OCI-LY1 (cell line): ENCODE data around the gene GTSF1L.

Experiments
- H2AFZ ChIP-seq: fragments of 200-600 bp; sonication (generic), shearing (Covaris generic); 2 replicates; pipeline ENCODE4 v1.6.0; 2014; ENCODE audit warnings: antibody characterized with exemption, mild to moderate bottlenecking, low read length
- H3F3A ChIP-seq: fragments of 200-600 bp; sonication (generic), shearing (Covaris generic); 2 replicates; pipeline ENCODE4 v1.6.0; 2014; ENCODE audit warnings: mild to moderate bottlenecking, antibody characterized with exemption, low read length, moderate library complexity; ENCODE audit not compliant: insufficient read depth
- H3K27ac ChIP-seq: fragments of 200-600 bp; sonication (generic); 2 replicates; pipeline ENCODE4 v1.5.1; 2014; ENCODE audit warnings: low read length, mixed run types, mild to moderate bottlenecking, low read depth; ENCODE audit not compliant: poor library complexity, severe bottlenecking
- H3K27me3 ChIP-seq: fragments of 200-600 bp; sonication (generic); 2 replicates; pipeline ENCODE4 v1.6.0; 2014; ENCODE audit warnings: antibody characterized with exemption, mild to moderate bottlenecking, low read length, moderate library complexity; ENCODE audit not compliant: insufficient read depth
- H3K36me3 ChIP-seq: fragments of 200-600 bp; sonication (generic); 2 replicates; pipeline ENCODE4 v1.6.1; 2014; ENCODE audit warnings: mild to moderate bottlenecking, antibody characterized with exemption, low read length, moderate library complexity, mixed read lengths; ENCODE audit not compliant: insufficient read depth
- H3K4me1 ChIP-seq: fragments of 200-600 bp; sonication (generic); 2 replicates; pipeline ENCODE4 v1.5.1; 2014; ENCODE audit warnings: mild to moderate bottlenecking, low read length, moderate library complexity; ENCODE audit not compliant: insufficient read depth, severe bottlenecking
- H3K4me2 ChIP-seq: fragments of 200-600 bp; sonication (generic), shearing (Covaris generic); 2 replicates; pipeline ENCODE4 v1.6.1; 2014; ENCODE audit warnings: low read length
- H3K4me3 ChIP-seq: fragments of 200-600 bp; sonication (generic); 2 replicates; pipeline ENCODE4 v1.5.1; 2014; ENCODE audit warnings: low read length, low read depth, mild to moderate bottlenecking, mixed read lengths; ENCODE audit not compliant: poor library complexity, severe bottlenecking
- H3K79me2 ChIP-seq: fragments of 200-600 bp; shearing (Covaris generic); 2 replicates; pipeline ENCODE4 v1.6.1; 2016; ENCODE audit warnings: mixed run types, low read length, mixed read lengths; ENCODE audit not compliant: insufficient read depth
- H3K9ac ChIP-seq: fragments of 200-600 bp; sonication (generic), shearing (Covaris generic); 2 replicates; pipeline ENCODE4 v1.6.1; 2014; ENCODE audit warnings: mild to moderate bottlenecking, low read length, mixed read lengths
- H3K9me2 ChIP-seq: fragments of 200-600 bp; sonication (generic), shearing (Covaris generic); 2 replicates; pipeline ENCODE4 v1.6.1; 2014; ENCODE audit warnings: low read depth, mild to moderate bottlenecking, low read length, mixed read lengths
- H3K9me3 ChIP-seq: fragments of 200-600 bp; shearing (Covaris generic); 2 replicates; pipeline ENCODE4 v1.6.1; 2014; ENCODE audit warnings: low read length, mixed read lengths
- H4K20me1 ChIP-seq: fragments of 200-600 bp; sonication (generic), shearing (Covaris generic); 2 replicates; pipeline ENCODE4 v1.6.0; 2016; ENCODE audit warnings: mild to moderate bottlenecking, low read length; ENCODE audit not compliant: insufficient read depth
- EZH2 ChIP-seq: fragments of 200-600 bp; sonication (generic), shearing (Covaris generic); IDR thresholded peaks from 2 replicates; pipeline ENCODE4 v1.8.0; 2017; ENCODE audit warnings: borderline replicate concordance, mixed run types, mild to moderate bottlenecking, antibody characterized with exemption, low read length, moderate library complexity, mixed read lengths
- TF ChIP-seq, protein P1 (sequence below): fragments of 200-600 bp; sonication (generic), shearing (Covaris generic); IDR thresholded peaks from 2 replicates; pipeline ENCODE4 v1.5.1; 2017; ENCODE audit warnings: mild to moderate bottlenecking, antibody characterized with exemption, low read length, moderate library complexity, mixed read lengths

The GTSF1L gene

GRCh38 chr20:43740642-43741041, 13.8 kb upstream of the GTSF1L start:
- H3K36me3 ChIP-seq = no peaks in the 10 kb centered on the region
- H3K79me2 ChIP-seq = no peaks in the 10 kb centered on the region
- TF ChIP-seq EZH2 = no peak
- TF ChIP-seq, protein P1, sequence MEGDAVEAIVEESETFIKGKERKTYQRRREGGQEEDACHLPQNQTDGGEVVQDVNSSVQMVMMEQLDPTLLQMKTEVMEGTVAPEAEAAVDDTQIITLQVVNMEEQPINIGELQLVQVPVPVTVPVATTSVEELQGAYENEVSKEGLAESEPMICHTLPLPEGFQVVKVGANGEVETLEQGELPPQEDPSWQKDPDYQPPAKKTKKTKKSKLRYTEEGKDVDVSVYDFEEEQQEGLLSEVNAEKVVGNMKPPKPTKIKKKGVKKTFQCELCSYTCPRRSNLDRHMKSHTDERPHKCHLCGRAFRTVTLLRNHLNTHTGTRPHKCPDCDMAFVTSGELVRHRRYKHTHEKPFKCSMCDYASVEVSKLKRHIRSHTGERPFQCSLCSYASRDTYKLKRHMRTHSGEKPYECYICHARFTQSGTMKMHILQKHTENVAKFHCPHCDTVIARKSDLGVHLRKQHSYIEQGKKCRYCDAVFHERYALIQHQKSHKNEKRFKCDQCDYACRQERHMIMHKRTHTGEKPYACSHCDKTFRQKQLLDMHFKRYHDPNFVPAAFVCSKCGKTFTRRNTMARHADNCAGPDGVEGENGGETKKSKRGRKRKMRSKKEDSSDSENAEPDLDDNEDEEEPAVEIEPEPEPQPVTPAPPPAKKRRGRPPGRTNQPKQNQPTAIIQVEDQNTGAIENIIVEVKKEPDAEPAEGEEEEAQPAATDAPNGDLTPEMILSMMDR = no peak
- H4K20me1 ChIP-seq = no peaks in the 10 kb centered on the region
- peaks cover 50% of the 10 kb centered on the region for H3K4me1 ChIP-seq
- no peak overlapping the region for H3K27ac ChIP-seq
- H2AFZ ChIP-seq = no peak overlapping the region
- no peak overlapping the region for H3K4me3 ChIP-seq
- no peak overlapping the region for H3K9ac ChIP-seq
- H3K4me2 ChIP-seq = no peak overlapping the region
- no peaks in the 10 kb centered on the region for H3K9me2 ChIP-seq
- H3K27me3 ChIP-seq = no peaks in the 10 kb centered on the region
- no peaks in the 10 kb centered on the region for H3K9me3 ChIP-seq
- no peaks in the 10 kb centered on the region for H3F3A ChIP-seq

DNA sequence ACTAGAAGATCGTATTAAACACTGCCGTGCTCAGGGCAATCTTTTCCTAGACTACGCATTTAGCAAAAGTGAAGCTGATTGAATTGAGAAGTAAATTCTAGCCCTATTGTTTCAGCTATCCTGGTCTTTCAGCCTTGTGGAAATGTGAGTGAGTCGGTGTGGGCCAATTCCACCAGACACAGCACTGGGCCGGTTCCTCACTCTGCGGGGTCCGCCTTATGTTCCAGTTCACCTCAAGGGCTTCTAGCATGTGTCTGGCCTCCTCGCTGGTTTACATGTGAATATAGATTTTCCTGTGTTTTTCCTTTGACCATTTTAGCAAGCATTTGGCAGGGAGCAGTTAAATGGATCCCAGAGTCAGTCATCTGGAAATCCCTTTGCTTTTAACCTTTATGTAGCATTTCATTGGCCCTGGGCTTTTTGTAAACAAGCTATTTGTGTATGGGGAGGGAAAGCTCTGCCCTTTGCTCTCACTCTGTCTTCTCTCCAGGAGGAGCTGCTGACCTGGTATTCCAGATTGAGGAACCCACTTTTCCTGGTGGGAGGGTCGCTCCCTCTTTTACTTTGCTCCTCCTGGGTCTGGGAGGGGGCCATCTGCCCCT, 12.4 kb upstream of the GTSF1L start:
- no peaks in the 10 kb centered on the region for H3K36me3 ChIP-seq
- peak overlapping the region; percentile 35 for H3K27ac ChIP-seq
- H4K20me1 ChIP-seq = no peaks in the 10 kb centered on the region
- no peaks in the 10 kb centered on the region for H3K27me3 ChIP-seq
- no peak overlapping the region for H3K9ac ChIP-seq
- peaks cover 38% of the 10 kb centered on the region for H3K4me1 ChIP-seq
- no peaks in the 10 kb centered on the region for H3K9me2 ChIP-seq
- H3K79me2 ChIP-seq = no peaks in the 10 kb centered on the region
- no peaks in the 10 kb centered on the region for H3K9me3 ChIP-seq
- H3K4me2 ChIP-seq = no peak overlapping the region
- no peak overlapping the region for H2AFZ ChIP-seq
- TF ChIP-seq, protein P1 = no peak
- TF ChIP-seq EZH2 = no peak
- H3K4me3 ChIP-seq = no peak overlapping the region
- no peaks in the 10 kb centered on the region for H3F3A ChIP-seq

GRCh38 chr20:43737925-43738324, 11.1 kb upstream of the GTSF1L start:
- Histone ChIP-seq H3K36me3 (no peaks in the 10 kb centered on the region), H3K27me3 (no peaks in the 10 kb centered on the region), H3K9me2 (no peaks in the 10 kb centered on the region), H3K4me3 (no peak overlapping the region), H3K9ac (no peak overlapping the region), H4K20me1 (no peaks in the 10 kb centered on the region), H3K9me3 (no peaks in the 10 kb centered on the region), H3K4me1 (peaks cover 41% of the 10 kb centered on the region), H3F3A (no peaks in the 10 kb centered on the region), H3K4me2 (no peak overlapping the region), H3K27ac (peak overlapping the region; percentile 30), H2AFZ (no peak overlapping the region), H3K79me2 (no peaks in the 10 kb centered on the region)
- TF ChIP-seq, protein P1 = no peak
- TF ChIP-seq EZH2 = no peak
